ENCODE results near the gene MS4A6A.

MS4A6A gene

DNA sequence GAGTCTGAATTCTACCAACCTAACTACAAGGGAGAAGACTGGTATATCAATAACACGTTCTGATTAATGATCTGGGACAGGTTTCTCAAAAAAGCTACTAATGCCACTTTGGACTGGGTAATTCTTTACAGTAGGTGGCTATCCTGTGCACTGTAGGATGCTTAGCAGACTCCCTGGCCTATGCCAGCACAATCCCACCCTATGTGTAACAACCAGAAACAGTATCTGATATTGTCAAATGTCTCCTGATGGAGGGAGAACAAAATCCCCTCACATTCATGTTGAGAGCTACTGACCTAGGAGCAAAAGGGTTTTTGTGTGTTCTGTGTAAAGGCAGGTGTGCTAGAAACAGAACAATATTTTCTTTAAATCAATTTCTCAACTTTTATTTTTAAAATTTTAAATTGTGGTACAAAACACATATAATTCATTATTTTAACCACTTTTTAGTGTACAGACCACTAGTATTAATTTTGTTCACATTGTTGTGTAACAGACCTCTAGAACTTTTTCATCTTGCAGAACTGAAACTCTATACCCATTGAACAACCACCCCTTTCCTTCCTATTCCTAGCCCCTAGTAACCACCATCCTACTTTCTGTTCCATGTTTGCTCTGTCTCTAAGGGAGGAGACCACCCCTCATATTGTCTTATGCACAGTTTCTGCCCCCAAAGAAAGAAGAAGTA lies 2.1 kb upstream of the MS4A6A start:
- ChIA-PET CTCF (no interaction called here), POLR2A (no interaction called here)
- DNase-seq (ENCODE audit: extremely low spot score), result no peak
- no peak for TF ChIP-seq HDGF (IDR thresholded peaks at IDR 0.05; ENCODE audit: borderline replicate concordance)
- no peak for TF ChIP-seq LEF1 (IDR thresholded peaks at IDR 0.05; ENCODE audit: borderline replicate concordance)
- TF ChIP-seq FOXK2 (IDR thresholded peaks at IDR 0.05), result no peak
- no peak for TF ChIP-seq SUZ12 (IDR thresholded peaks at IDR 0.05)
- TF ChIP-seq BHLHE40 (IDR thresholded peaks at IDR 0.05; ENCODE audit: borderline replicate concordance), result no peak
- TF ChIP-seq CTBP1 (IDR thresholded peaks at IDR 0.05; ENCODE audit: borderline replicate concordance), result no peak
- no peak for TF ChIP-seq NFRKB (IDR thresholded peaks at IDR 0.05)
- TF ChIP-seq ELF4 (IDR thresholded peaks at IDR 0.05), result no peak
- TF ChIP-seq FOXM1 (IDR thresholded peaks at IDR 0.05; ENCODE audit: borderline replicate concordance), result no peak
- TF ChIP-seq, protein P1, sequence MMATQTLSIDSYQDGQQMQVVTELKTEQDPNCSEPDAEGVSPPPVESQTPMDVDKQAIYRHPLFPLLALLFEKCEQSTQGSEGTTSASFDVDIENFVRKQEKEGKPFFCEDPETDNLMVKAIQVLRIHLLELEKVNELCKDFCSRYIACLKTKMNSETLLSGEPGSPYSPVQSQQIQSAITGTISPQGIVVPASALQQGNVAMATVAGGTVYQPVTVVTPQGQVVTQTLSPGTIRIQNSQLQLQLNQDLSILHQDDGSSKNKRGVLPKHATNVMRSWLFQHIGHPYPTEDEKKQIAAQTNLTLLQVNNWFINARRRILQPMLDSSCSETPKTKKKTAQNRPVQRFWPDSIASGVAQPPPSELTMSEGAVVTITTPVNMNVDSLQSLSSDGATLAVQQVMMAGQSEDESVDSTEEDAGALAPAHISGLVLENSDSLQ (IDR thresholded peaks at IDR 0.05), result no peak
- no peak for TF ChIP-seq ZNF384 (IDR thresholded peaks at IDR 0.05)
- TF ChIP-seq SP1 (IDR thresholded peaks at IDR 0.05), result no peak
- no peak for TF ChIP-seq L3MBTL2 (conservative IDR thresholded peaks at IDR 0.05)

DNA sequence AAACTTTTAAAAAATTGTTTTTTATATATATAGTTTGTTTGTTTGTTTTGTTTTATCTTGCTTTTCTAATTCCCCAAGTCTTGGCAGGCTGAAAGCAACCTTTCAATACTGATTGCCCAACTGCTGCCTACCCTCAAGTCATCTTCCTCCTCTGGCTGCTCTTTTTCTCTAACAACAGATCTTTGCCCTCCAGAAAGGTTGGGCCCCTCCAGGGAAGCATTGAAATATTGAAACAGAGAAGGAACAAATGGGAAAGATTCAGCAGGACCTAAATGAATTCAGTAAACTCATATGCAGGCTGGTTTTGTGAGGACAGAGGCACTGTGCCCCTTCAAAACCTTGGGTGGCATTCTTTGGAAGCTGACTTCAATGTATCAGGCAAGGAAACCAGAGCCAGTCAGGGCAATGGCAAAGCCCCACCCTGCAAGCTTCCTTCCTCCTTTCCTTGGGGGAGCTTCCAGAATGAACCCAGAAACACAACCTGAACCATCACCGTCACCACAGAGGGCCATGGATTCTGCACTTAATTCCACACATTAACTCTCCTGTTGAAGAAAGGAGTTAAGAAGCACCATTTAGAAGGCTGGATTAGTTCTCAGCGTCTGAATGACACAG lies 815 bp upstream of the MS4A6A start:
- CTCF ChIA-PET, result no interaction called here
- no peak for DNase-seq (ENCODE audit: extremely low spot score)
- POLR2A ChIA-PET, result no interaction called here
- TF ChIP-seq SP1 (IDR thresholded peaks at IDR 0.05), result no peak
- no peak for TF ChIP-seq ARNT (IDR thresholded peaks at IDR 0.05)
- TF ChIP-seq L3MBTL2 (conservative IDR thresholded peaks at IDR 0.05), result no peak

DNA sequence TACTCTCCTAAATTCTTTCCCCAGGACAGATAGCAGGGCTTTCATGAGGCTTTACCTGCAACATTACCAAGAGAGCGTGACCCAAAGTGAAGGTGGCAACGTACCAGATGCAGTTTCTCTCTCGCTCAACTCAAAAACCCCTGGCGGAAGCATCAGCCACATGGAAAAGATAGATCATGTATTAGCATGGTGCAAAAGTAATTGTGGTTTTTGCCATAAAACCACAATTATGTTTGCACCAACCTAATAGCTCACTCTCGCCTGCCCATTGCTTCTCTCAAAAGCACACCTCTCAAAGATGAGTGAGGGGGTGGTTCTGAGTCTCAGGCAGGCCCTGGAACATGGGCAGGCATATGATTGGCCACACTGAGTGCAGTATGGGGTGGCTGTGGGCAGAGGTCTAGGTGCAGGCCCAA lies 7.0 kb downstream of the MS4A6A start:
- TF ChIP-seq ZNF384 (IDR thresholded peaks at IDR 0.05), result no peak
- TF ChIP-seq FOXM1 (IDR thresholded peaks at IDR 0.05; ENCODE audit: borderline replicate concordance), result no peak
- no peak for TF ChIP-seq SP1 (IDR thresholded peaks at IDR 0.05)
- TF ChIP-seq CTBP1 (IDR thresholded peaks at IDR 0.05; ENCODE audit: borderline replicate concordance), result no peak
- no peak for TF ChIP-seq FOXA1 (IDR thresholded peaks at IDR 0.05)
- DNase-seq (ENCODE audit: extremely low spot score), result no peak
- POLR2A ChIA-PET, result no interaction called here
- CTCF ChIA-PET, result no interaction called here

DNA sequence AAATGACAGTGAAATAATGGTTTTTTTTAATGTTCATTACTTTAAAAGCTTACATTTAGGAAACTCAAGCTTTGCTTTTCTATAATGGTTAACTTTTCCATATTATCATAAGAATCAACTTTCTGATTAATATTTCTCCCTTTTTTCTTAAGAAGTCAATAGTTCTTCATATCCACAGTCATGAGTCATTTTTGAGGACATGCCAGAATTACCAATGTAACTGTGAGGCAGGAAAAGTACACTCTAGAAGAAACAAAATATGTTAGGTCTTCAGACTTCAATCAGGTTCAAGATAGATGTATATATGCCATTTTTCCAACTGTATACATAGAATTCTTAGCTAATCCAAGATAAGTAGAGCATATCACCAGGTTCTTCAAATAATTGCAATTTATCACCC lies 10.9 kb downstream of the MS4A6A start:
- ChIA-PET POLR2A (no interaction called here), CTCF (interaction anchor here (0.6 kb wide), 1 partner anchor 605 kb away, joined by 3 read pairs; no protein-coding TSS in a partner anchor)
- no peak for TF ChIP-seq FOXA1 (IDR thresholded peaks at IDR 0.05)
- no peak for TF ChIP-seq SUZ12 (IDR thresholded peaks at IDR 0.05)
- TF ChIP-seq, protein P1 (IDR thresholded peaks at IDR 0.05), result no peak
- TF ChIP-seq CTBP1 (IDR thresholded peaks at IDR 0.05; ENCODE audit: borderline replicate concordance), result no peak
- TF ChIP-seq BHLHE40 (IDR thresholded peaks at IDR 0.05; ENCODE audit: borderline replicate concordance), result no peak
- TF ChIP-seq NFRKB (IDR thresholded peaks at IDR 0.05), result no peak
- TF ChIP-seq FOXM1 (IDR thresholded peaks at IDR 0.05; ENCODE audit: borderline replicate concordance), result no peak
- TF ChIP-seq ZNF384 (IDR thresholded peaks at IDR 0.05), result no peak
- TF ChIP-seq ARNT (IDR thresholded peaks at IDR 0.05), result no peak
- TF ChIP-seq TARDBP (IDR thresholded peaks at IDR 0.05), result no peak
- DNase-seq (ENCODE audit: extremely low spot score), result no peak

DNA sequence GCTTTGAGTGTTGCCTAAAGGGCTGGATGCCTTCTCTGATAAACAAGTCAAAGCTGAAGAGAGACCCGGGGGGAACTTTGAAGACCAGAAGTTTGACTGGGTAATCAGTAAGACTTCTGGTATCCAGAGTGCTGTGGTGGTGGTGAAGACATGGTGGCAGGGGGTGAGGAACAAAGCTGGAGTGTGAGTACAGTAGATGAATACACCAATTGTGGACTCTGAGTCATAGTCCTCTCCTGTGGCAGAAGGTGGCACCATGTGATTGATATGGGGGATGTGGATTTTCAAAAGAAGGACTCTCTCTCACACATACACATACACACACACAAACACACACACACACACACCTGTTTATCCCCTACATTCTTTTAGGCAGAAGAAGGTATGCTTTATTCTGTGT lies 12.3 kb downstream of the MS4A6A start:
- ChIA-PET POLR2A (no interaction called here), CTCF (no interaction called here)
- DNase-seq (ENCODE audit: extremely low spot score), result no peak
- no peak for TF ChIP-seq SP1 (IDR thresholded peaks at IDR 0.05)
- TF ChIP-seq ARNT (IDR thresholded peaks at IDR 0.05), result no peak
- TF ChIP-seq FOXM1 (IDR thresholded peaks at IDR 0.05; ENCODE audit: borderline replicate concordance), result no peak
- no peak for TF ChIP-seq NFRKB (IDR thresholded peaks at IDR 0.05)
- TF ChIP-seq ELF4 (IDR thresholded peaks at IDR 0.05), result no peak
- no peak for TF ChIP-seq FOXK2 (IDR thresholded peaks at IDR 0.05)
- TF ChIP-seq SUZ12 (IDR thresholded peaks at IDR 0.05), result no peak
- no peak for TF ChIP-seq TARDBP (IDR thresholded peaks at IDR 0.05)
- TF ChIP-seq L3MBTL2 (conservative IDR thresholded peaks at IDR 0.05), result no peak
- no peak for TF ChIP-seq BHLHE40 (IDR thresholded peaks at IDR 0.05; ENCODE audit: borderline replicate concordance)
- TF ChIP-seq CTBP1 (IDR thresholded peaks at IDR 0.05; ENCODE audit: borderline replicate concordance), result no peak

DNA sequence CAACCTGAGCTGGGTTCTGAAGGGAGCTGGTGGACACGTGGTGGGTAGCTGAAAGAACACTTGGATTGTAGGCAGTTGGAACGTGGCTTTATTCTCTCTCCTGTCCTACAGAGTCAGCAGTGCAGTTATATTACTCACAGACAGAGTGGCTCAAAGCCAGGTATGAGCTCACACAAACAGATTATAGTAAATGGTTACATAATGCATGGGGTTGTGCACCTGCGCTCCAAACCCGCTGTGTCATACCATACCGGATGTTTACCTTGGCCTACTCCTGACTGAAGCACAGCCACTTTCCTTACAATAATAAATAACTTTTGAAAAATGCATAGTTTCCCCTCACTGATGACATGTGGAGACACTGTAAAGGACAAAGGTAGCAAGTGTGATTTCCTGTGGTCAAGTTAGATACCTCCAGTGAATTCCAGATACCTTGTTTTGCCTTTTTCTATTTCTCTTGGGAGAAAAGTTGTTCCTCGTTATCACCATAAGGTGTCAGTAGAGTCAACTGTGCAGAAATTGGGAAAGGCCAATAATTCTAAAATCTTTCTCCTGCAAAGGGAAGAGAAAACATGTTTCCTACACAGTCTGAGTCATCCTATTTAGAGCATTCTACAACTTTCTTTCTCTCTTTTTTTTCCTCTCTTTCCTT lies 13.5 kb downstream of the MS4A6A start:
- POLR2A ChIA-PET, result no interaction called here
- no peak for TF ChIP-seq FOXM1 (IDR thresholded peaks at IDR 0.05; ENCODE audit: borderline replicate concordance)
- TF ChIP-seq ZNF384 (IDR thresholded peaks at IDR 0.05), result no peak
- TF ChIP-seq SUZ12 (IDR thresholded peaks at IDR 0.05), result no peak
- TF ChIP-seq HDGF (IDR thresholded peaks at IDR 0.05; ENCODE audit: borderline replicate concordance), result no peak
- no peak for TF ChIP-seq L3MBTL2 (conservative IDR thresholded peaks at IDR 0.05)
- TF ChIP-seq FOXK2 (IDR thresholded peaks at IDR 0.05), result no peak
- TF ChIP-seq LEF1 (IDR thresholded peaks at IDR 0.05; ENCODE audit: borderline replicate concordance), result no peak
- no peak for TF ChIP-seq BHLHE40 (IDR thresholded peaks at IDR 0.05; ENCODE audit: borderline replicate concordance)
- TF ChIP-seq TARDBP (IDR thresholded peaks at IDR 0.05), result no peak
- no peak for TF ChIP-seq FOXA1 (IDR thresholded peaks at IDR 0.05)
- TF ChIP-seq, protein P1 (IDR thresholded peaks at IDR 0.05), result no peak
- no peak for TF ChIP-seq CTBP1 (IDR thresholded peaks at IDR 0.05; ENCODE audit: borderline replicate concordance)
- no peak for TF ChIP-seq SP1 (IDR thresholded peaks at IDR 0.05)
- no peak for TF ChIP-seq NFRKB (IDR thresholded peaks at IDR 0.05)
- TF ChIP-seq ARNT (IDR thresholded peaks at IDR 0.05), result no peak
- CTCF ChIA-PET, result no interaction called here
- no peak for DNase-seq (ENCODE audit: extremely low spot score)

Data from HEK293T (cell line).